BJ (cell line): ENCODE data around the gene ADAM11. TPM values are rescaled to one million over a fixed set of nuclear protein-coding genes. Genes with fewer than 3 reads are reported as not detected.

Experiments used
- CTCF ChIA-PET: fragments of 350-600 bp; formaldehyde crosslinking; extraction: SDS; loops from one replicate; lab custom pipeline; 2021; ENCODE audit warnings: antibody characterized with exemption, inconsistent platforms; lab: Yijun Ruan, JAX
- POLR2A ChIA-PET: fragments of 300-600 bp; sonication (Branson Sonifier 250); formaldehyde crosslinking; extraction: SDS; loops from one replicate; lab custom pipeline; 2021; ENCODE audit warnings: antibody characterized with exemption; lab: Charles Lee
- DNase-seq: peaks from one replicate; pipeline ENCODE4 v3.0.0-alpha.2; 2011; ENCODE audit warnings: low read depth
- H3K27me3 ChIP-seq: 2 replicates; pipeline ENCODE4 v1.6.0; 2011; ENCODE audit warnings: low read length; ENCODE audit not compliant: control insufficient read depth, insufficient read depth
- H3K36me3 ChIP-seq: 2 replicates; pipeline ENCODE4 v1.5.1; 2011; ENCODE audit warnings: low read length; ENCODE audit not compliant: control insufficient read depth, insufficient read depth
- H3K4me3 ChIP-seq: 2 replicates; pipeline ENCODE4 v1.5.1; 2011; ENCODE audit warnings: low read depth, mild to moderate bottlenecking, control low read depth, low read length
- polyA plus RNA-seq: library from polyadenylated mRNA; depleted of rRNA; stranded (reverse); fragments of >200 nt; gene quantifications from 2 replicates; pipeline ENCODE4 v1.2.3, GENCODE V29; 2011
- TF ChIP-seq, protein P1 (sequence below): IDR thresholded peaks from 2 replicates; pipeline ENCODE4 v1.5.1; 2011; ENCODE audit warnings: low read depth, mild to moderate bottlenecking, control low read depth, inconsistent platforms, low read length, moderate library complexity; ENCODE audit not compliant: insufficient read depth

The ADAM11 gene
- polyA plus RNA-seq, 1 experiment: 0.31 TPM

DNA sequence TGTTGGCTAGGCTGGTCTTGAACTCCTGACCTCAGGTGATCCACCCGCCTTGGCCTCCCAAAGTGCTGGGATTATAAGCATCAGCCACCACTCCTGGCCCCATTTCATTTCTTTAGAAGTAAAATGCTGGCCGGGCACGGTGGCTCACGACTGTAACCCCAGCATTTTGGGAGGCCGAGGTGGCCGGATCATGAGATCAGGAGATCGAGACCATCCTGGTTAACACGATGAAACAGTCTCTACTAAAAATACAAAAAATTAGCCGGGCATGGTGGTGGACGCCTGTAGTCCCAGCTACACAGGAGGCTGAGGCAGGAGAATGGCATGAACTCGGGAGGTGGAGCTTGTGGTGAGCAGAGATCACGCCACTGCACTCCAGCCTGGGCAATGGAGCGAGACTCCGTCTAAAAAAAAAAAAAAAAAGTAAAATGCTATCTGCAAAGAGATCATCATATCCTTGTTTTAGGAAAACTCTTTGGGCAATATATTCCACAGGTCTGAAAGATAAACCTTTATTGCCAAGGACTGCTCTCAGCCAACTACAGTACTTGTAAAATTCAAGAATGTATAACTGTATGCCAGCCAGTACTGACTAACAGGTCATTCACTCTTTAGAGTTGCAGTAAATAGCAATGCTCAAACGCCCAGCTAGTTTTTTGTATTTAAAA, 67.5 kb downstream of the ADAM11 start:
- ChIA-PET POLR2A (no interaction called here), CTCF (interaction anchor here (0.6 to 2.2 kb wide), 9 partner anchors 22 to 535 kb away, joined by 3 to 18 read pairs (median 3); partner anchors contain the start of gene ACBD4)
- TF ChIP-seq, protein P1, sequence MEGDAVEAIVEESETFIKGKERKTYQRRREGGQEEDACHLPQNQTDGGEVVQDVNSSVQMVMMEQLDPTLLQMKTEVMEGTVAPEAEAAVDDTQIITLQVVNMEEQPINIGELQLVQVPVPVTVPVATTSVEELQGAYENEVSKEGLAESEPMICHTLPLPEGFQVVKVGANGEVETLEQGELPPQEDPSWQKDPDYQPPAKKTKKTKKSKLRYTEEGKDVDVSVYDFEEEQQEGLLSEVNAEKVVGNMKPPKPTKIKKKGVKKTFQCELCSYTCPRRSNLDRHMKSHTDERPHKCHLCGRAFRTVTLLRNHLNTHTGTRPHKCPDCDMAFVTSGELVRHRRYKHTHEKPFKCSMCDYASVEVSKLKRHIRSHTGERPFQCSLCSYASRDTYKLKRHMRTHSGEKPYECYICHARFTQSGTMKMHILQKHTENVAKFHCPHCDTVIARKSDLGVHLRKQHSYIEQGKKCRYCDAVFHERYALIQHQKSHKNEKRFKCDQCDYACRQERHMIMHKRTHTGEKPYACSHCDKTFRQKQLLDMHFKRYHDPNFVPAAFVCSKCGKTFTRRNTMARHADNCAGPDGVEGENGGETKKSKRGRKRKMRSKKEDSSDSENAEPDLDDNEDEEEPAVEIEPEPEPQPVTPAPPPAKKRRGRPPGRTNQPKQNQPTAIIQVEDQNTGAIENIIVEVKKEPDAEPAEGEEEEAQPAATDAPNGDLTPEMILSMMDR: no peak
- no peaks in the 10 kb centered on the region for H3K27me3 ChIP-seq
- H3K4me3 ChIP-seq: no peak overlapping the region
- no peak for DNase-seq
- H3K36me3 ChIP-seq: no peaks in the 10 kb centered on the region

DNA sequence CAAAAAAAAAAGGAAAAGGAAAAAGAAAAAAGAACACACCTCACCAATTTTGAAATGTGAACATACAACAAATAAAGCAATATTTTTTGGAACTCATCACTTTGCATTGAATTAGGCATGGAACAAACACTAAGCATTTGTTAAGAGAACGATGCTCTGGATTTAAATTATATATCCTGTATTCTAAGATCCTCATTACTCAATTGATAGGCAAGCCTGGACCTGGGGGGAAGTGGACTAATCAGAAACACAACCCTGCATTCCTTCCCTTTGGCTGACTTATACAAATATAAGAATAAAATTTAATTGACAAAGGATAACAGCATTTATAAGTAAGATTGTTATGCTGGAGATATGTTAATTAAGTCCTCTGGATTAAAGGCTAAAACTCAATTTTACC, 69.1 kb downstream of the ADAM11 start:
- CTCF ChIA-PET: interaction anchor here (0.8 to 1.8 kb wide), 3 partner anchors 13 to 48 kb away, joined by 3 to 12 read pairs (median 9); no protein-coding TSS in a partner anchor

DNA sequence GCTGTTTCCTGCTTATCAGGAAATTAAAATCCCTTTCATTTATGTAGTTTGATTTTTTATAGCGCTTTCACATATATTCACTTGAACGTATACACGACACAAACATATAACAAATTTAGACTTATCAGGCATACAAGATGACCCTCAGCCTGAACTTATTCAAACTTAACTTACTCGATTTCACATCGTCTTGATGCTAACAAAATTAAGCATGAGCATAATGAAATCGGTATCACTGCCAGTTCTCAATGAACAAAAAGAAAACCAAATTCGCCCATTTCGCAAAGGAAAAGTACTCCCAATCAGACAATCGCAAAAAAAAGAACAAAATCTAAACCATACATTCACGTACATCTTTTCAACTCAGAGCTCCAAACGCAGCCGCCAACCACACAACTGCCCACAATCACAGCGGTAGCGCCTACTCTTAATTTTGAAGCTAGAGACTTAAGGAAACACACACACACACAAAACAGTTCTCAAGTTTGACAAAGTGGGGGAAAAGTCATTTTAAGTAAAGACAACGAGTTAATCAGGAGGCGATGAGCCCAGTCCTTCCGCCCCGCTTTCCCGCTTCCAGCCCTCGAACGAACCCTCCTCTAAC, 70.2 kb downstream of the ADAM11 start:
- H3K27me3 ChIP-seq: no peaks in the 10 kb centered on the region
- no peaks in the 10 kb centered on the region for H3K36me3 ChIP-seq
- ChIA-PET CTCF (interaction anchor here (0.6 to 1.8 kb wide), 4 partner anchors 34 to 50 kb away, joined by 4 to 12 read pairs (median 8); no protein-coding TSS in a partner anchor), POLR2A (interaction anchor here (0.7 kb wide), 1 partner anchor 44 kb away, joined by 6 read pairs; no protein-coding TSS in a partner anchor)
- peak overlapping the region; percentile 83 for H3K4me3 ChIP-seq
- TF ChIP-seq, protein P1: no peak
- DNase-seq: no peak

More for the DNA sequence above, 69.1 kb downstream of the ADAM11 start:
- H3K4me3 ChIP-seq: peak overlapping the region; percentile 83
- H3K36me3 ChIP-seq: no peaks in the 10 kb centered on the region
- DNase-seq: no peak
- POLR2A ChIA-PET: no interaction called here
- TF ChIP-seq, protein P1: no peak
- no peaks in the 10 kb centered on the region for H3K27me3 ChIP-seq

DNA sequence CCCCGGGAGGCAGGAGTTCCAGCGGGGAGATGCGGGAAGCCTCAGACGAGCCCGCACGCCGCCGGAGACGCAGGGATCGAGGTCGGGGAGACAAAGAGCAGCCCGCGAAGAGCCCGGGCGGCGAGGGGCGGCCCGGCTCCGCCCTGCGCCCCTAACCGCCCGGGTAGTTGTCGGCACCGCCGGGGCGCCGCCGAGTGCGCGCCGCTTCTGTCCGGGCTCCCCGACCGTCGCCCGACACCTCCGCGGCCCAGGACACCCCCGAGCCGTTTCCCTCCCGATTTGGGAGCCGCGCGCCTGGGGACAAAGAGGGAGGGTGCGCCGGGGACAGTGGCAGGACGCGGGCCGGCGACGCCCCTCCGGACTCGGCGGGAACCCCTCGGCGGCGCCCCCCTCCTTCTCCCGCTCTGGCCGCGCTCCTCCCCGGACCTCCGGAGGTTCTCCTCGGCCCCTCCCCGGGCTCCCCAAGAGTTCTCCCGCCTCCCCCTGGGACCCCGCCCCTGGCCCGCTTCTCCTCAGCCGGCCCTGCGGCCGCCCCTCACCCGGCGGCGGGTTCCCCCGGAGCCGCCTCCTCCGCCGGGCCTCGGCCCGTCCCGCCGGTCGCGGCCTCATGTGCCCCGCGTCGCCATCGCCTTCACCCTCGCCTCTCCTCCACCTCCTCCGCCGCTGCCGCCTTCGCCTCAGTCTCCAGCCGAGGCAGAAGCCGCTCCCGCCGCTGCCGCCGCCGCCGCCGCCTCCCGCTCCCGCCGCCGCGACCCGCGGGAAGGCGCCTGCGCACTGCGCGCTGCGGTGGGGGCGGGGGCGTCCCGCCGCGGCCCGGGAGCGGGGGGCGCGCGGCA, 71.0 kb downstream of the ADAM11 start, which contains the start of gene GJC1:
Gene GJC1 (minus strand): TSS at position 765 of the 836 bp plus-strand sequence. CDS start 24,470 bp downstream, outside the sequence.
- ChIA-PET POLR2A (interaction anchor here (0.7 kb wide), 1 partner anchor 45 kb away, joined by 6 read pairs; no protein-coding TSS in a partner anchor), CTCF (interaction anchor here (0.6 to 5.8 kb wide), 5 partner anchors 15 to 51 kb away, joined by 3 to 34 read pairs (median 6); no protein-coding TSS in a partner anchor)
- no peaks in the 10 kb centered on the region for H3K27me3 ChIP-seq
- no peaks in the 10 kb centered on the region for H3K36me3 ChIP-seq
- TF ChIP-seq, protein P1: no peak
- no peak for DNase-seq
- H3K4me3 ChIP-seq: peak within 1 kb of the TSS; percentile 83
